ENCODE data around the gene SENP1.

DNA sequence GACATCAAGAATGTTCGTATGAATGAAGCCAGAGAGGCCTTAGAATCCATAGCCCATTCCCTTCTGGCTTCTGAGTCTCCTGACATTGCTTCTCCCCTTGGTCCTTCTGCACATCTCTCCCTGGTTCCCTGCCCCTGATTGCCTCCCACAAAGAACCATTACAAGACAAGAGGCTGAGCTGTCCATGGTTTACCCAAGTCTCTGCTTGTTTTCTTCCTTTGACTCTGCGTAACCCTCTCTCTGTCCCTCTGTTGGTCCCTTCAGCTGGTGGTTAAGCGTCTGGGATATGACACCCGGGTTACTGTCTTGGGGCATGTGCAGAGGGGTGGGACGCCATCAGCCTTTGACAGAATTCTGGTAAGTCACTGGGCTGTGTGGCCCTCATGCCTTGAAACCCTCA is 29.1 kb upstream of the SENP1 start:
- TF ChIP-seq ZFP36 (IDR thresholded peaks at IDR 0.05; ENCODE audit: borderline replicate concordance, partially characterized antibody) (no peak), POLR2A (IDR thresholded peaks at IDR 0.05; ENCODE audit: low read length) (no peak), KDM5A (IDR thresholded peaks at IDR 0.05) (no peak), SMC3 (IDR thresholded peaks at IDR 0.05) (no peak), EP300 (IDR thresholded peaks at IDR 0.05) (no peak), NPAS2 (CRISPR knock-in tag; IDR thresholded peaks at IDR 0.05; ENCODE audit: borderline replicate concordance) (no peak), CHD4 (IDR thresholded peaks at IDR 0.05; ENCODE audit: borderline replicate concordance) (no peak), TP53 (CRISPR knock-in tag; IDR thresholded peaks at IDR 0.05) (no peak), RCOR1 (IDR thresholded peaks at IDR 0.05; ENCODE audit: low read depth, low read length) (no peak), MAZ (IDR thresholded peaks at IDR 0.05; ENCODE audit: borderline replicate concordance, low read depth, low read length) (no peak)
- TF ChIP-seq, protein P1, sequence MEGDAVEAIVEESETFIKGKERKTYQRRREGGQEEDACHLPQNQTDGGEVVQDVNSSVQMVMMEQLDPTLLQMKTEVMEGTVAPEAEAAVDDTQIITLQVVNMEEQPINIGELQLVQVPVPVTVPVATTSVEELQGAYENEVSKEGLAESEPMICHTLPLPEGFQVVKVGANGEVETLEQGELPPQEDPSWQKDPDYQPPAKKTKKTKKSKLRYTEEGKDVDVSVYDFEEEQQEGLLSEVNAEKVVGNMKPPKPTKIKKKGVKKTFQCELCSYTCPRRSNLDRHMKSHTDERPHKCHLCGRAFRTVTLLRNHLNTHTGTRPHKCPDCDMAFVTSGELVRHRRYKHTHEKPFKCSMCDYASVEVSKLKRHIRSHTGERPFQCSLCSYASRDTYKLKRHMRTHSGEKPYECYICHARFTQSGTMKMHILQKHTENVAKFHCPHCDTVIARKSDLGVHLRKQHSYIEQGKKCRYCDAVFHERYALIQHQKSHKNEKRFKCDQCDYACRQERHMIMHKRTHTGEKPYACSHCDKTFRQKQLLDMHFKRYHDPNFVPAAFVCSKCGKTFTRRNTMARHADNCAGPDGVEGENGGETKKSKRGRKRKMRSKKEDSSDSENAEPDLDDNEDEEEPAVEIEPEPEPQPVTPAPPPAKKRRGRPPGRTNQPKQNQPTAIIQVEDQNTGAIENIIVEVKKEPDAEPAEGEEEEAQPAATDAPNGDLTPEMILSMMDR (IDR thresholded peaks at IDR 0.05): no peak

All from A549 (cell line).